GM12878 (cell line): ENCODE results near the gene MCHR1. TPM values are rescaled to one million over a fixed set of nuclear protein-coding genes. Genes with fewer than 3 reads are reported as not detected.
"Not testable (repeated sequence)": the region's sequence is repeated elsewhere in the genome, so short reads cannot be mapped to it uniquely, and the experiment has no call there.

ENCODE experiments used
- ATAC-seq: fragments of 200-7000 bp; cut with Tn5 transposase; 3 replicates; pipeline ENCODE4 v1.9.1; 2020; ENCODE audit warnings: mild to moderate bottlenecking, moderate library complexity
- BruUV-seq: library from RNA; stranded (reverse); fragments of 400-500 nt; replicated peaks from 2 replicates; lab custom pipeline; 2021; lab: Mats Ljungman, UMichigan
- CTCF ChIA-PET: fragments of 300-600 bp; sonication (Branson Sonifier 250); formaldehyde crosslinking; extraction: SDS; loops from one replicate; lab custom pipeline; 2021; ENCODE audit warnings: inconsistent platforms; lab: Yijun Ruan, JAX
- POLR2A ChIA-PET: fragments of 350-600 bp; formaldehyde crosslinking; extraction: SDS; loops from one replicate; lab custom pipeline; 2021; ENCODE audit warnings: inconsistent platforms; lab: Charles Lee
- RAD21 ChIA-PET: fragments of 300-600 bp; sonication (Branson Sonifier 250); formaldehyde crosslinking; loops from one replicate; lab custom pipeline; 2023; ENCODE audit warnings: antibody characterized with exemption; ENCODE audit not compliant: unreplicated experiment; lab: Charles Lee
- SMC1A ChIA-PET: fragments of 300-600 bp; sonication (Branson Sonifier 250); formaldehyde crosslinking; loops from one replicate; lab custom pipeline; 2023; ENCODE audit not compliant: unreplicated experiment, uncharacterized antibody; lab: Charles Lee
- DNase-seq: peaks from one replicate; pipeline ENCODE4 v3.0.0-alpha.2; 2011; ENCODE audit warnings: low read depth, low spot score
- FAIRE-seq: peaks from 3 replicates; lab custom pipeline; 2011; peaks lifted over from hg19 to GRCh38; lab: Jason Lieb, UNC
- H2AFZ ChIP-seq: 2 replicates; pipeline ENCODE4 v1.6.0; 2011; ENCODE audit warnings: low read depth, low read length, control low read depth; ENCODE audit not compliant: control insufficient read depth
- H3K27ac ChIP-seq: 2 replicates; pipeline ENCODE4 v1.5.1; 2011; ENCODE audit warnings: control low read depth; ENCODE audit not compliant: control insufficient read depth, insufficient read depth
- H3K27me3 ChIP-seq, 2 experiments: replicated peaks in 1 of 2; 2 replicates each; pipeline versions ENCODE4 v1.6.0 to v1.6.1; 2011; ENCODE audit warnings: low read length in 1 of 2; ENCODE audit not compliant: control insufficient read depth in 2 of 2, insufficient read depth in 2 of 2
- H3K36me3 ChIP-seq, 2 experiments: 2 replicates each; pipeline ENCODE4 v1.5.1; 2011; ENCODE audit warnings: low read length in 1 of 2; ENCODE audit not compliant: control insufficient read depth in 2 of 2, insufficient read depth in 2 of 2
- H3K4me1 ChIP-seq: 2 replicates; pipeline ENCODE4 v1.6.1; 2011; ENCODE audit warnings: mild to moderate bottlenecking, low read length, moderate library complexity, mixed read lengths; ENCODE audit not compliant: control insufficient read depth, insufficient read depth
- H3K4me2 ChIP-seq: 2 replicates; pipeline ENCODE4 v1.6.0; 2011; ENCODE audit warnings: control low read depth; ENCODE audit not compliant: control insufficient read depth, insufficient read depth
- H3K4me3 ChIP-seq: fragments of 200-600 bp; sonication (generic); 2 replicates; pipeline ENCODE4 v1.5.1; 2016
- H3K79me2 ChIP-seq: 2 replicates; pipeline ENCODE4 v1.6.0; 2011; ENCODE audit warnings: low read length; ENCODE audit not compliant: control insufficient read depth, insufficient read depth
- H3K9ac ChIP-seq: 2 replicates; pipeline ENCODE4 v1.8.0; 2011; ENCODE audit warnings: low read length, control low read depth, mixed read lengths; ENCODE audit not compliant: control insufficient read depth, insufficient read depth
- H3K9me3 ChIP-seq: replicated peaks from 3 replicates; pipeline ENCODE4 v1.5.1; 2011; ENCODE audit warnings: mild to moderate bottlenecking, low read length; ENCODE audit not compliant: control insufficient read depth, insufficient read depth
- H4K20me1 ChIP-seq: 2 replicates; pipeline ENCODE4 v1.6.0; 2011; ENCODE audit not compliant: control insufficient read depth, insufficient read depth
- CREB1 ChIP-seq: IDR thresholded peaks from 2 replicates; pipeline ENCODE4 v1.6.1; 2012; ENCODE audit warnings: low read depth, mild to moderate bottlenecking, inconsistent platforms
- IKZF2 ChIP-seq, 2 experiments: fragments of 450-650 bp; IDR thresholded peaks; 2 replicates each; pipeline ENCODE4 v1.6.1; 2017; ENCODE audit warnings: mild to moderate bottlenecking in 2 of 2, moderate library complexity in 2 of 2
- MTA3 ChIP-seq: IDR thresholded peaks from 2 replicates; pipeline ENCODE4 v1.6.1; 2012; ENCODE audit warnings: low read length, inconsistent platforms, borderline replicate concordance
- ZNF207 ChIP-seq: fragments of 450-650 bp; IDR thresholded peaks from 2 replicates; pipeline ENCODE4 v1.6.1; 2014; ENCODE audit warnings: antibody characterized with exemption, mild to moderate bottlenecking, borderline replicate concordance
- ZNF217 ChIP-seq: fragments of 450-650 bp; IDR thresholded peaks from 2 replicates; pipeline ENCODE4 v1.6.1; 2017; ENCODE audit warnings: antibody characterized with exemption, mild to moderate bottlenecking
- ZNF384 ChIP-seq: IDR thresholded peaks from 2 replicates; pipeline ENCODE4 v1.6.1; 2012; ENCODE audit warnings: low read depth, mild to moderate bottlenecking, low read length, improper control_type of control experiment, borderline replicate concordance
- WGBS: methylation state at CpG from one replicate; pipeline ENCODE4 v1.1.6; 2016; ENCODE audit warnings: low lambda C conversion rate; ENCODE audit not compliant: insufficient replicate concordance, insufficient coverage; ENCODE audit errors: missing lambda C conversion rate; 5-methylcytosine and 5-hydroxymethylcytosine counted together
- in situ Hi-C: fragments of 300-500 bp; cut with MboI; formaldehyde crosslinking; loops from 9 replicates; pipeline ENCODE4 v1.14.3; 2018; ENCODE audit warnings: mixed read lengths
- intact Hi-C: fragments of 100-400 bp; cut with micrococcal nuclease; formaldehyde crosslinking; loops from one replicate; pipeline ENCODE4 v1.14.2; 2022; ENCODE audit not compliant: unreplicated experiment
- polyA plus RNA-seq, 11 experiments: library from polyadenylated mRNA; depleted of rRNA in 4 of 11; unstranded in 6 of 11; stranded (reverse) in 5 of 11; fragments of >200 nt; fragmentation: Nextera tagmentation in 4 of 11; fragmentation: Illumina TruSeq in 1 of 11; extraction: Ambion mirVana in 4 of 11; extraction: Trizol in 1 of 11; gene quantifications; 1 replicate in 1 of 11; 2 replicates in 10 of 11; pipeline versions ENCODE4 v1.2.1 to v1.2.3, GENCODE V29; 2011 to 2016; ENCODE audit warnings: inconsistent platforms in 2 of 11, missing spikeins in 2 of 11, low read depth in 1 of 11
- total RNA-seq, 4 experiments: library from RNA; depleted of rRNA in 3 of 4; stranded (reverse); fragments of >200 nt in 3 of 4; fragmentation: Illumina TruSeq in 1 of 4; extraction: Trizol in 1 of 4; gene quantifications; 2 replicates each; pipeline versions ENCODE4 v1.2.1 to v1.2.3, GENCODE V29; 2013 to 2021
- TF ChIP-seq, protein P1 (sequence below): fragments of 450-650 bp; IDR thresholded peaks from 2 replicates; pipeline ENCODE4 v1.6.1; 2017; ENCODE audit warnings: low read depth, mild to moderate bottlenecking, moderate library complexity

Gene MCHR1
- total and polyA plus RNA-seq, 10 of the 15 experiments (the other 5 are each of a cell fraction or from before 2014, with no cell fraction given), result not detected

GRCh38 chr22:40674274-40674673, 5.0 kb upstream of the MCHR1 start (continued):
- no peak for TF ChIP-seq CREB1
- TF ChIP-seq ZNF217, result no peak
- TF ChIP-seq, protein P1, sequence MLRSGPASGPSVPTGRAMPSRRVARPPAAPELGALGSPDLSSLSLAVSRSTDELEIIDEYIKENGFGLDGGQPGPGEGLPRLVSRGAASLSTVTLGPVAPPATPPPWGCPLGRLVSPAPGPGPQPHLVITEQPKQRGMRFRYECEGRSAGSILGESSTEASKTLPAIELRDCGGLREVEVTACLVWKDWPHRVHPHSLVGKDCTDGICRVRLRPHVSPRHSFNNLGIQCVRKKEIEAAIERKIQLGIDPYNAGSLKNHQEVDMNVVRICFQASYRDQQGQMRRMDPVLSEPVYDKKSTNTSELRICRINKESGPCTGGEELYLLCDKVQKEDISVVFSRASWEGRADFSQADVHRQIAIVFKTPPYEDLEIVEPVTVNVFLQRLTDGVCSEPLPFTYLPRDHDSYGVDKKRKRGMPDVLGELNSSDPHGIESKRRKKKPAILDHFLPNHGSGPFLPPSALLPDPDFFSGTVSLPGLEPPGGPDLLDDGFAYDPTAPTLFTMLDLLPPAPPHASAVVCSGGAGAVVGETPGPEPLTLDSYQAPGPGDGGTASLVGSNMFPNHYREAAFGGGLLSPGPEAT, result no peak
- TF ChIP-seq ZNF207, result no peak
- TF ChIP-seq IKZF2 (IDR thresholded peaks at IDR 0.05), result no peak
- no peak for TF ChIP-seq MTA3
- no peak for TF ChIP-seq ZNF384

GRCh38 chr22:40676166-40676565, 3.1 kb upstream of the MCHR1 start:
- 56% methylated on average over 4 of the region's 4 CpGs for WGBS
- ChIA-PET POLR2A (interaction anchor here (0.6 kb wide), 1 partner anchor 29 kb away, joined by 3 read pairs; no protein-coding TSS in a partner anchor), RAD21 (interaction anchor here (1.6 kb wide), 1 partner anchor 223 kb away, joined by 3 read pairs; no protein-coding TSS in a partner anchor), CTCF (interaction anchor here (0.6 to 1.5 kb wide), 3 partner anchors 93 to 1813 kb away, joined by 3 to 4 read pairs (median 3); no protein-coding TSS in a partner anchor)
- H3K27ac ChIP-seq, intact Hi-C loops, H3K9ac ChIP-seq, H3K4me2 ChIP-seq, SMC1A ChIA-PET, H3K4me1 ChIP-seq, H3K36me3 ChIP-seq, in situ Hi-C loops, H3K79me2 ChIP-seq, DNase-seq, H3K4me3 ChIP-seq, H3K27me3 ChIP-seq, H4K20me1 ChIP-seq, H2AFZ ChIP-seq, H3K9me3 ChIP-seq, ATAC-seq, BruUV-seq, FAIRE-seq: not testable (repeated sequence)
